ENCODE measurements around the gene UBE3C. TPM values are rescaled to one million over a fixed set of nuclear protein-coding genes. Genes with fewer than 3 reads are reported as not detected.

The UBE3C gene
- total and polyA plus RNA-seq, 2 of the 13 experiments (the other 11 are each of a cell fraction or from before 2014, with no cell fraction given) = 27.0 to 48.2 TPM

- DNase-seq (ENCODE audit: low spot score) (no peak), FAIRE-seq (peak; percentile 12), ATAC-seq (no peak)
- Histone ChIP-seq H3K36me3 (replicated peaks in 1 of 2; ENCODE audit: control insufficient read depth in 1 of 2, insufficient read depth in 2 of 2, low read length in 2 of 2) (peaks cover 5 to 23% of the 10 kb centered on the region in 2 experiments), H3K9ac (ENCODE audit: insufficient read depth, low read depth, low read length) (peak overlapping the region; percentile 95), H2AFZ (ENCODE audit: low read length) (no peak overlapping the region), H3K9me3 (ENCODE audit: low read length) (no peaks in the 10 kb centered on the region), H4K20me1 (ENCODE audit: insufficient read depth, low read length) (peaks cover 46% of the 10 kb centered on the region), H3K4me2 (ENCODE audit: low read depth, low read length) (peak overlapping the region; percentile 99), H3K4me1 (ENCODE audit: insufficient read depth, low read length) (peaks cover 60% of the 10 kb centered on the region), H3K27ac (ENCODE audit: extremely low read length, insufficient read depth, low read length) (peak overlapping the region; percentile 89), H3K79me2 (ENCODE audit: insufficient read depth, low read length) (peaks cover 57% of the 10 kb centered on the region), H3K27me3 (ENCODE audit: control insufficient read depth in 1 of 2, insufficient read depth in 2 of 2, low read length in 2 of 2) (no peaks in the 10 kb centered on the region; a peak in 1 of 5 replicates), H3K4me3 (replicated peaks in 1 of 3; ENCODE audit: insufficient read depth in 1 of 3, low read depth in 2 of 3, low read length in 3 of 3) (peak overlapping the region; percentile 79 to 93 (median 88))
- in situ Hi-C loops (cut with HindIII; ENCODE audit: extremely low pct_ligation_motif_present, low pct_unique_long_range_greater_than_20kb) (loop anchor here (5.0 kb wide), 1 partner anchor 188 kb away; no protein-coding TSS in a partner anchor), intact Hi-C loops (cut with micrococcal nuclease; ENCODE audit: unreplicated experiment) (loop anchor here (10.0 kb wide), 2 partner anchors 125 to 155 kb away; partner anchors contain the start of gene MNX1)
- ChIA-PET POLR2A (interaction anchor here (1.2 kb wide), 1 partner anchor 151 kb away, joined by 3 read pairs; no protein-coding TSS in a partner anchor), CTCF (ENCODE audit: low intra/inter-chr PET ratio, low total read pairs) (no interaction called here)
- WGBS (ENCODE audit: low lambda C conversion rate) = 16% methylated on average over 18 of the region's 19 CpGs
- no TSS peak for BruUV-seq (replicated peaks)
- TF ChIP-seq EP300 (IDR thresholded peaks at IDR 0.05; ENCODE audit: low read depth in 2 of 2, low read length in 2 of 2) (no peak), EP300 (CRISPR knock-in tag; IDR thresholded peaks at IDR 0.05; ENCODE audit: borderline replicate concordance) (no peak), ZNF563 (CRISPR knock-in tag; IDR thresholded peaks at IDR 0.05) (no peak), ZNF431 (CRISPR knock-in tag; IDR thresholded peaks at IDR 0.05; ENCODE audit: borderline replicate concordance, low read depth) (0 out of 2 replicates have a peak, but pooled peaks have one; percentile 12), ZNF772 (CRISPR knock-in tag; IDR thresholded peaks at IDR 0.05) (no peak), SP4 (CRISPR knock-in tag; IDR thresholded peaks at IDR 0.05) (no peak), NR3C1 (CRISPR knock-in tag; IDR thresholded peaks at IDR 0.05) (no peak), TFDP2 (CRISPR knock-in tag; IDR thresholded peaks at IDR 0.05) (0 out of 2 replicates have a peak, but pooled peaks have one; percentile 4), FOSL1 (CRISPR knock-in tag; IDR thresholded peaks at IDR 0.05; ENCODE audit: borderline replicate concordance) (no peak), RBFOX2 (IDR thresholded peaks at IDR 0.05; ENCODE audit: low read depth, low read length) (no peak), MAX (IDR thresholded peaks at IDR 0.05) (peak; percentile 51), STAT6 (CRISPR knock-in tag; IDR thresholded peaks at IDR 0.05; ENCODE audit: borderline replicate concordance) (no peak), ZNF326 (CRISPR knock-in tag; IDR thresholded peaks at IDR 0.05; ENCODE audit: borderline replicate concordance) (no peak), ZZZ3 (CRISPR knock-in tag; IDR thresholded peaks at IDR 0.05; ENCODE audit: borderline replicate concordance) (0 out of 2 replicates have a peak, but pooled peaks have one; percentile 29)
- TF ChIP-seq, protein P1, sequence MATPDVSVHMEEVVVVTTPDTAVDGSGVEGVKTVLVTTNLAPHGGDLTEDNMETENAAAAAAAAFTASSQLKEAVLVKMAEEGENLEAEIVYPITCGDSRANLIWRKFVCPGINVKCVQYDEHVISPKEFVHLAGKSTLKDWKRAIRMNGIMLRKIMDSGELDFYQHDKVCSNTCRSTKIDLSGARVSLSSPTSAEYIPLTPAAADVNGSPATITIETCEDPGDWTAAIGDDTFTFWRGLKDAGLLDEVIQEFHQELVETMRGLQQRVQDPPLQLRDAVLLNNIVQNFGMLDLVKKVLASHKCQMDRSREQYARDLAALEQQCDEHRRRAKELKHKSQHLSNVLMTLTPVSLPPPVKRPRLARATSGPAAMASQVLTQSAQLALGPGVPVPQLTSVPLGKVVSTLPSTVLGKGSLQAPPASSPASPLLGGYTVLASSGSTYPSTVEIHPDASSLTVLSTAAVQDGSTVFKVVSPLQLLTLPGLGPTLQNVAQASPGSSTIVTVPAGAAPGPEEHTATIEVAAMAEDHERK (CRISPR knock-in tag; IDR thresholded peaks at IDR 0.05; ENCODE audit: low read depth) = 0 out of 2 replicates have a peak, but pooled peaks have one; percentile 47
- TF ChIP-seq, protein P2, sequence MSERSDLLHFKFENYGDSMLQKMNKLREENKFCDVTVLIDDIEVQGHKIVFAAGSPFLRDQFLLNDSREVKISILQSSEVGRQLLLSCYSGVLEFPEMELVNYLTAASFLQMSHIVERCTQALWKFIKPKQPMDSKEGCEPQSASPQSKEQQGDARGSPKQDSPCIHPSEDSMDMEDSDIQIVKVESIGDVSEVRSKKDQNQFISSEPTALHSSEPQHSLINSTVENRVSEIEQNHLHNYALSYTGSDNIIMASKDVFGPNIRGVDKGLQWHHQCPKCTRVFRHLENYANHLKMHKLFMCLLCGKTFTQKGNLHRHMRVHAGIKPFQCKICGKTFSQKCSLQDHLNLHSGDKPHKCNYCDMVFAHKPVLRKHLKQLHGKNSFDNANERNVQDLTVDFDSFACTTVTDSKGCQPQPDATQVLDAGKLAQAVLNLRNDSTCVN (CRISPR knock-in tag; IDR thresholded peaks at IDR 0.05; ENCODE audit: borderline replicate concordance) = peak; percentile 28; the same call in 1 of the 2 replicates
Observed at GRCh38 chr7:157139810-157140510, 1.2 kb downstream of the UBE3C start.

Data from HepG2 (cell line).